Neuronal stem cell (in vitro differentiated cells): ENCODE data around the gene VRTN. TPM values are rescaled to one million over a fixed set of nuclear protein-coding genes. Genes with fewer than 3 reads are reported as not detected.

Experiments
- DNase-seq: peaks from one replicate; pipeline ENCODE4 v3.0.0-alpha.2; 2013; ENCODE audit warnings: low spot score
- H2AFZ ChIP-seq: one replicate; pipeline ENCODE4 v1.6.1; 2013; ENCODE audit warnings: mild to moderate bottlenecking, low read length, inconsistent platforms
- H2AK5ac ChIP-seq: 2 replicates; pipeline ENCODE4 v1.6.1; 2013; ENCODE audit warnings: low read depth, mild to moderate bottlenecking, inconsistent platforms, low read length, moderate library complexity, mixed read lengths
- H2BK120ac ChIP-seq: 2 replicates; pipeline ENCODE4 v1.6.1; 2013; ENCODE audit warnings: low read depth, mild to moderate bottlenecking, inconsistent platforms, low read length, moderate library complexity, mixed read lengths
- H2BK12ac ChIP-seq: one replicate; pipeline ENCODE4 v1.6.1; 2013; ENCODE audit warnings: low read length, inconsistent platforms
- H2BK15ac ChIP-seq: 2 replicates; pipeline ENCODE4 v1.6.1; 2013; ENCODE audit warnings: mild to moderate bottlenecking, low read length, inconsistent platforms, mixed read lengths
- H2BK5ac ChIP-seq: one replicate; pipeline ENCODE4 v1.6.1; 2013; ENCODE audit warnings: inconsistent platforms, mild to moderate bottlenecking, low read length, moderate library complexity
- H3K14ac ChIP-seq: one replicate; pipeline ENCODE4 v1.6.1; 2013; ENCODE audit warnings: low read length, inconsistent platforms
- H3K18ac ChIP-seq: 2 replicates; pipeline ENCODE4 v1.6.1; 2013; ENCODE audit warnings: low read length, inconsistent platforms
- H3K23ac ChIP-seq: 2 replicates; pipeline ENCODE4 v1.6.1; 2013; ENCODE audit warnings: low read depth, mild to moderate bottlenecking, mixed read lengths, low read length, inconsistent platforms; ENCODE audit not compliant: poor library complexity
- H3K27ac ChIP-seq: replicated peaks from 3 replicates; pipeline ENCODE4 v1.5.1; 2013; ENCODE audit warnings: low read length, inconsistent platforms
- H3K27me3 ChIP-seq, 3 experiments: 2 replicates each; pipeline ENCODE4 v1.6.1; 2013; ENCODE audit warnings: low read length in 3 of 3, mild to moderate bottlenecking in 2 of 3, inconsistent platforms in 1 of 3, low read depth in 1 of 3, mixed read lengths in 1 of 3, moderate library complexity in 1 of 3; ENCODE audit not compliant: control insufficient read depth in 3 of 3, insufficient read depth in 3 of 3
- H3K36me3 ChIP-seq, 2 donors: replicated peaks in 1 of 2; 2 replicates each; pipeline ENCODE4 v1.6.1; 2013; ENCODE audit warnings: low read length in 2 of 2; ENCODE audit not compliant: control insufficient read depth in 2 of 2, insufficient read depth in 2 of 2
- H3K4ac ChIP-seq: 2 replicates; pipeline ENCODE4 v1.6.1; 2013; ENCODE audit warnings: inconsistent platforms, mild to moderate bottlenecking, low read length, moderate library complexity
- H3K4me1 ChIP-seq, 2 donors: 1 replicate in 1 of 2; 2 replicates in 1 of 2; pipeline ENCODE4 v1.6.1; 2013; ENCODE audit warnings: low read length in 2 of 2, low read depth in 1 of 2; ENCODE audit not compliant: control insufficient read depth in 2 of 2, insufficient read depth in 1 of 2
- H3K4me2 ChIP-seq: one replicate; pipeline ENCODE4 v1.6.1; 2013; ENCODE audit warnings: mild to moderate bottlenecking, low read length, inconsistent platforms; ENCODE audit not compliant: insufficient read depth, poor library complexity, severe bottlenecking
- H3K4me3 ChIP-seq, 2 donors: 2 replicates each; pipeline ENCODE4 v1.5.1; 2013; ENCODE audit warnings: low read length in 2 of 2, mild to moderate bottlenecking in 2 of 2, inconsistent platforms in 1 of 2, moderate library complexity in 1 of 2
- H3K79me1 ChIP-seq: one replicate; pipeline ENCODE4 v1.6.1; 2013; ENCODE audit warnings: low read depth, mild to moderate bottlenecking, inconsistent platforms, low read length, moderate library complexity
- H3K9ac ChIP-seq: one replicate; pipeline ENCODE4 v1.6.1; 2013; ENCODE audit warnings: mild to moderate bottlenecking, low read depth, low read length, inconsistent platforms; ENCODE audit not compliant: poor library complexity
- H3K9me3 ChIP-seq, 2 donors: replicated peaks in 1 of 2; 2 replicates each; pipeline versions ENCODE3 to v1.6.1; 2013; ENCODE audit warnings: low read length in 2 of 2, mild to moderate bottlenecking in 2 of 2, inconsistent platforms in 1 of 2, low read depth in 1 of 2, mixed read lengths in 1 of 2, moderate library complexity in 1 of 2; ENCODE audit not compliant: control insufficient read depth in 2 of 2, insufficient read depth in 1 of 2
- H4K8ac ChIP-seq: one replicate; pipeline ENCODE4 v1.6.1; 2013; ENCODE audit warnings: low read depth, mild to moderate bottlenecking, inconsistent platforms, low read length, moderate library complexity
- H4K91ac ChIP-seq: one replicate; pipeline ENCODE4 v1.6.1; 2013; ENCODE audit warnings: low read length, low read depth, mild to moderate bottlenecking, inconsistent platforms; ENCODE audit not compliant: poor library complexity
- WGBS, 2 donors: extraction: QIAGEN DNeasy Blood & Tissue Kit; methylation state at CpG; one replicate each; pipeline ENCODE4 v1.1.7; 2013; ENCODE audit warnings: missing lambda C conversion rate in 2 of 2, mixed read lengths in 1 of 2; ENCODE audit not compliant: insufficient read length in 2 of 2, insufficient replicate concordance in 1 of 2; ENCODE audit errors: extremely low coverage in 2 of 2; 5-methylcytosine and 5-hydroxymethylcytosine counted together
- polyA plus RNA-seq, 2 experiments: library from polyadenylated mRNA; stranded (reverse); fragments of 200-250 nt; gene quantifications; one replicate each; pipeline ENCODE4 v1.2.3, GENCODE V29; 2013

The VRTN gene, protein sequence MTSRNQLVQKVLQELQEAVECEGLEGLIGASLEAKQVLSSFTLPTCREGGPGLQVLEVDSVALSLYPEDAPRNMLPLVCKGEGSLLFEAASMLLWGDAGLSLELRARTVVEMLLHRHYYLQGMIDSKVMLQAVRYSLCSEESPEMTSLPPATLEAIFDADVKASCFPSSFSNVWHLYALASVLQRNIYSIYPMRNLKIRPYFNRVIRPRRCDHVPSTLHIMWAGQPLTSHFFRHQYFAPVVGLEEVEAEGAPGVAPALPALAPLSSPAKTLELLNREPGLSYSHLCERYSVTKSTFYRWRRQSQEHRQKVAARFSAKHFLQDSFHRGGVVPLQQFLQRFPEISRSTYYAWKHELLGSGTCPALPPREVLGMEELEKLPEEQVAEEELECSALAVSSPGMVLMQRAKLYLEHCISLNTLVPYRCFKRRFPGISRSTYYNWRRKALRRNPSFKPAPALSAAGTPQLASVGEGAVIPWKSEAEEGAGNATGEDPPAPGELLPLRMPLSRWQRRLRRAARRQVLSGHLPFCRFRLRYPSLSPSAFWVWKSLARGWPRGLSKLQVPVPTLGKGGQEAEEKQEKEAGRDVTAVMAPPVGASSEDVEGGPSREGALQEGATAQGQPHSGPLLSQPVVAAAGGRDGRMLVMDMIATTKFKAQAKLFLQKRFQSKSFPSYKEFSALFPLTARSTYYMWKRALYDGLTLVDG
- polyA plus RNA-seq (2013, experiment 1 of 2) = 7.8 TPM
- 7.5 TPM for polyA plus RNA-seq (2013, experiment 2 of 2)

DNA sequence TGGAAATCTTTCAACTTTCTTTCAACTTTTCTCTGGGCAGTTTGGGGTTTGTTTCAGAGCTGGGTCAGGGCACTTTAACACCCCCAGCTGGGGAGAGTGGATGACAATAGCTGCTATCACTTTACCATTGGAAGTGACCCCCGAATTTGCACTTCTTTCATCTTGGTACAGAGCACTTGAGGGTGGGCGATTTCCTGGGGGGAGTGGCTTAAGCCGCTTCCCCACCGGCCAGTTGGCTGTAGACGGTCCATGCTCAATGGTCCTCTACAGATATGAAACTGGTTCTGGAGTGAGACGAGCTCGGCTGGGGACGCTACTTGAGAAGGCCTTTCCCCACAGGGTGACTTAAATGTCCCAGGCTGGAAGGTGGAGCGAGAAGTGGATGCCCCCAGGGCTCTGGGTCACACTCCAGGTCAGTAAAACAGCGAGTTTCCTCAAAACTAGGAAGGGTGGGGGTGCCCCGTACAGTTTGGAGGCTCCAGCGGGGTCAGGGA lies at the start of gene VRTN:
Gene VRTN (plus strand): TSS at position 231 of the 494 bp plus-strand sequence. CDS start 8,313 bp downstream, outside the sequence.
- Histone ChIP-seq H2BK5ac (peak within 1 kb of the TSS; percentile 45), H3K23ac (peak within 1 kb of the TSS; percentile 58), H2AFZ (peak within 1 kb of the TSS; percentile 73), H3K36me3 (no peaks in the 10 kb centered on the region), H4K8ac (peak within 1 kb of the TSS; percentile 93), H3K9me3 (no peaks in the 10 kb centered on the region), H2BK15ac (peak within 1 kb of the TSS; percentile 95), H3K4me2 (peak within 1 kb of the TSS; percentile 37), H3K9ac (peak within 1 kb of the TSS; percentile 53), H3K79me1 (no peaks in the 10 kb centered on the region), H3K4me3 (peak within 1 kb of the TSS in 1 of 2 donors; percentile 65), H2AK5ac (peak within 1 kb of the TSS; percentile 40), H3K18ac (peak within 1 kb of the TSS; percentile 88), H3K4ac (peak within 1 kb of the TSS; percentile 43), H3K27me3 (peaks cover 0 to 32% (median 0%) of the 10 kb centered on the region in 3 experiments), H3K14ac (peak within 1 kb of the TSS; percentile 56), H3K27ac (peak within 1 kb of the TSS; percentile 2), H2BK12ac (peak within 1 kb of the TSS; percentile 96), H3K4me1 (peaks cover 5 to 32% of the 10 kb centered on the region in 2 donors), H2BK120ac (peak within 1 kb of the TSS; percentile 95), H4K91ac (peak within 1 kb of the TSS; percentile 80)
- no CpG with 5 or more reads among the region's 12 CpGs for WGBS, 2 donors
- DNase-seq = no peak

DNA sequence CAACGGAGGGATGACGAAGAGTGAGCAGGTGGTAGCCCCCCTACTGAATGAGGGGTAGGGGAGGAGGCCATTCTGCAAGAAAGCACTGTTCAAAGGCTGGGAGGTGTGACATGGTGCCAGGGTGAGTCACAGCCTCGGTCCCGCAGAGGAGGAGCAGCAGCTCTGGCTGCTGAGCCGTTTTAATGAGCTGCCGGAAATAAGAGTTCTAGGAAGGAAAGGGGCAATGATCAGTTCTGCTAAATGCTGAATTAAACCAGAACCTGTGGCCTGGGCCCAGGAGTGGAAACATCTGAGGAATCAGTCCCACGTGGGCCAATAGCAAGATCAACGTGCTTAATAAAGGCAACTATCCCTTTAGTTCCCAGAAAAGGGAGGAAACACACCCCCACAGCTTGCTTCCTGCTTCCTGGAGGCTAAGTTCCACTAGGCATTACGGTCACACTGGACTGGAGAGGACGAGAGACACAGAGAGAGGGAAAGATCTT lies 49.2 kb upstream of the VRTN start:
- H2BK15ac ChIP-seq = no peak overlapping the region
- no peak overlapping the region for H2AFZ ChIP-seq
- no peak overlapping the region for H3K23ac ChIP-seq
- no peaks in the 10 kb centered on the region for H3K9me3 ChIP-seq
- no peak overlapping the region for H3K14ac ChIP-seq
- no peak overlapping the region for H3K4ac ChIP-seq
- H3K36me3 ChIP-seq = peaks cover 25 to 60% of the 10 kb centered on the region in 2 donors
- peaks cover 7% of the 10 kb centered on the region for H3K79me1 ChIP-seq
- WGBS, 2 donors = no CpG with 5 or more reads among the region's 10 CpGs
- no peak overlapping the region for H4K8ac ChIP-seq
- H3K4me2 ChIP-seq = no peak overlapping the region
- no peak overlapping the region for H4K91ac ChIP-seq
- peak overlapping the region; percentile 11 for H3K18ac ChIP-seq
- H2BK5ac ChIP-seq = no peak overlapping the region
- peak; percentile 27 for DNase-seq
- no peak overlapping the region for H3K4me3 ChIP-seq
- no peaks in the 10 kb centered on the region for H3K27me3 ChIP-seq
- peaks cover 4 to 12% of the 10 kb centered on the region in 2 donors for H3K4me1 ChIP-seq
- peak overlapping the region; percentile 83 for H3K27ac ChIP-seq
- no peak overlapping the region for H2AK5ac ChIP-seq
- H2BK120ac ChIP-seq = no peak overlapping the region
- no peak overlapping the region for H3K9ac ChIP-seq
- no peak overlapping the region for H2BK12ac ChIP-seq

DNA sequence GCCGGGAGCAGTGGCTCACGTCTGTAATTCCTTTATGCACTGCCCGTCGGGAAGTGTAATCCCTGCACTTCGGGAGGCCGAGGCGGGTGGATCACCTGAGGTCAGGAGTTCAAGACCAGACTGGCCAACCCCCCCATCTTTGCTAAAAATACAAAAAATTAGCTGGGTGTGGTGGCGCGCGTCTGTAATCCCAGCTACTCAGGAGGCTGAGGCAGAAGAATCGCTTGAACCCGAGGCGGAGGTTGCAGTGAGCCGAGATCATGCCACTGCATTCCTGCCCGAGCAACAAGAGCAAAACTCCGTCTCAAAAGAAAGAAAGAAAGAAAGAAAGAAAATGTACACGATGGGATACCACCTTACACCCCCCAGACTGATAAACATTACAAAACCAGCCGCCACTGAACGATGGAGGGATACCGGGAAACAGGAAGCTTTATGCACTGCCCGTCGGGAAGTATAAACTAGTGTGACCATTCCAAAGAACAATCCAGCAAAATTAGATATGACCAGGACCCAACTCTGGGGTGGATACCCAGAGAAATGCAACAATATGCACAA lies 46.6 kb upstream of the VRTN start:
- no peak overlapping the region for H2BK5ac ChIP-seq

More for the DNA sequence above, 46.6 kb upstream of the VRTN start:
- Histone ChIP-seq H2BK15ac (no peak overlapping the region), H3K23ac (no peak overlapping the region), H3K36me3 (peaks cover 14 to 37% of the 10 kb centered on the region in 2 donors), H3K9ac (no peak overlapping the region), H3K4me2 (peak overlapping the region; percentile 72), H4K91ac (no peak overlapping the region), H3K9me3 (no peaks in the 10 kb centered on the region), H2BK12ac (no peak overlapping the region), H2BK120ac (no peak overlapping the region), H3K4me3 (peak overlapping the region; percentile 83 to 98), H3K79me1 (peaks cover 5% of the 10 kb centered on the region), H2AK5ac (no peak overlapping the region), H3K14ac (no peak overlapping the region), H3K18ac (no peak overlapping the region), H4K8ac (no peak overlapping the region), H3K27me3 (no peaks in the 10 kb centered on the region), H2AFZ (no peak overlapping the region), H3K4me1 (peaks cover 4 to 12% of the 10 kb centered on the region in 2 donors), H3K4ac (no peak overlapping the region), H3K27ac (no peak overlapping the region)
- no CpG with 5 or more reads among the region's 22 CpGs for WGBS, 2 donors
- DNase-seq = no peak
